Lung (tissue), 12 donors: ENCODE data around the gene BPIFB3. TPM values are rescaled to one million over a fixed set of nuclear protein-coding genes. Genes with fewer than 3 reads are reported as not detected.

Source experiments
- ATAC-seq: fragments of 200-7000 bp; cut with Tn5 transposase; one replicate; pipeline ENCODE4 v1.9.1; 2020; ENCODE audit warnings: moderate number of reproducible peaks; ENCODE audit not compliant: insufficient read depth, low FRiP score
- DNase-seq, 3 donors: peaks; one replicate each; pipeline ENCODE4 v3.0.0-alpha.2; 2013 to 2017
- H3K27ac ChIP-seq, 2 donors: one replicate each; pipeline ENCODE4 v1.5.1; 2013; ENCODE audit warnings: mild to moderate bottlenecking in 2 of 2, moderate library complexity in 2 of 2, control low read depth in 1 of 2, inconsistent platforms in 1 of 2, low read depth in 1 of 2, low read length in 1 of 2
- H3K27me3 ChIP-seq, 3 donors: one replicate each; pipeline ENCODE4 v1.5.1; 2013; ENCODE audit warnings: low read length in 2 of 3; ENCODE audit not compliant: control insufficient read depth in 3 of 3, insufficient read depth in 3 of 3
- H3K36me3 ChIP-seq, 4 donors: one replicate each; pipeline ENCODE4 v1.5.1; 2013; ENCODE audit warnings: low read length in 4 of 4, mild to moderate bottlenecking in 1 of 4, moderate library complexity in 1 of 4; ENCODE audit not compliant: control insufficient read depth in 4 of 4, insufficient read depth in 4 of 4
- H3K4me1 ChIP-seq, 5 donors: one replicate each; pipeline ENCODE4 v1.5.1; 2013; ENCODE audit warnings: low read length in 5 of 5, mild to moderate bottlenecking in 2 of 5, moderate library complexity in 1 of 5; ENCODE audit not compliant: control insufficient read depth in 5 of 5, insufficient read depth in 5 of 5
- H3K4me3 ChIP-seq: one replicate; pipeline ENCODE4 v1.5.1; 2013; ENCODE audit warnings: mild to moderate bottlenecking, control low read depth, moderate library complexity
- H3K9ac ChIP-seq, 2 donors: one replicate each; pipeline ENCODE4 v1.5.1; 2013; ENCODE audit warnings: low read length in 2 of 2, control low read depth in 1 of 2; ENCODE audit not compliant: insufficient read depth in 1 of 2
- H3K9me3 ChIP-seq, 4 donors: one replicate each; pipeline ENCODE4 v1.5.1; 2013; ENCODE audit warnings: low read length in 3 of 4, mild to moderate bottlenecking in 1 of 4, moderate library complexity in 1 of 4; ENCODE audit not compliant: control insufficient read depth in 4 of 4, insufficient read depth in 3 of 4
- WGBS, 2 donors: extraction: QIAGEN DNeasy Blood & Tissue Kit; methylation state at CpG; one replicate each; pipeline ENCODE4 v1.1.7; 2013; 5-methylcytosine and 5-hydroxymethylcytosine counted together
- polyA plus RNA-seq, 2 donors: library from polyadenylated mRNA; stranded (reverse); fragments of 200-250 nt; gene quantifications; one replicate each; pipeline ENCODE4 v1.2.1, GENCODE V29; 2013
- total RNA-seq, 2 donors: library from RNA; depleted of rRNA in 1 of 2; stranded (reverse); fragments of >200 nt in 1 of 2; gene quantifications; one replicate each; pipeline ENCODE4 v1.2.1, GENCODE V29; 2014 to 2021
- TF ChIP-seq, protein P1 (sequence below): IDR thresholded peaks from 2 replicates; pipeline ENCODE4 v1.5.1; 2012; ENCODE audit warnings: mild to moderate bottlenecking; ENCODE audit errors: control extremely low read depth, extremely low read depth
- donor health status: control.
- donor health status: control.
- donor health status: Bipolar disorder and iron deficiency.
- donor health status: healthy.
- donor health status: DM: yes; HTN: yes; CAD: no.

Gene BPIFB3
- total and polyA plus RNA-seq, 4 donors, result not detected

DNA sequence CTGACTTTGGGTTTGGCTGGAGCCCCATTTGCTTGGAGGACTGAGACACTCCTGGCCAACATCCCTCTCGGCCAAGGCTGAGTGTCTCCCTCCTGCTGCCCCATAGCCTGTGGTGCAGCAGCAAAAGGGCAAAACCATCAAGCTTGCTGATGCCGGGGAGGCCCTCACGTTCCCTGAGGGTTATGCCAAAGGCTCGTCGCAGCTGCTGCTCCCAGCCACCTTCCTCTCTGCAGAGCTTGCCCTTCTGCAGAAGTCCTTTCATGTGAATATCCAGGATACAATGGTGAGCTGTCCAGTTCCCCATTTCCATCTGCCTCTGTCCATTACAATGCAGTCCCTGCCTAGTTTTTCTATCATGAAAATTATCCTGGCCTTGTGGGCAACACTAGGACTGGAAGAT lies 16.2 kb upstream of the BPIFB3 start:
- TF ChIP-seq, protein P1, sequence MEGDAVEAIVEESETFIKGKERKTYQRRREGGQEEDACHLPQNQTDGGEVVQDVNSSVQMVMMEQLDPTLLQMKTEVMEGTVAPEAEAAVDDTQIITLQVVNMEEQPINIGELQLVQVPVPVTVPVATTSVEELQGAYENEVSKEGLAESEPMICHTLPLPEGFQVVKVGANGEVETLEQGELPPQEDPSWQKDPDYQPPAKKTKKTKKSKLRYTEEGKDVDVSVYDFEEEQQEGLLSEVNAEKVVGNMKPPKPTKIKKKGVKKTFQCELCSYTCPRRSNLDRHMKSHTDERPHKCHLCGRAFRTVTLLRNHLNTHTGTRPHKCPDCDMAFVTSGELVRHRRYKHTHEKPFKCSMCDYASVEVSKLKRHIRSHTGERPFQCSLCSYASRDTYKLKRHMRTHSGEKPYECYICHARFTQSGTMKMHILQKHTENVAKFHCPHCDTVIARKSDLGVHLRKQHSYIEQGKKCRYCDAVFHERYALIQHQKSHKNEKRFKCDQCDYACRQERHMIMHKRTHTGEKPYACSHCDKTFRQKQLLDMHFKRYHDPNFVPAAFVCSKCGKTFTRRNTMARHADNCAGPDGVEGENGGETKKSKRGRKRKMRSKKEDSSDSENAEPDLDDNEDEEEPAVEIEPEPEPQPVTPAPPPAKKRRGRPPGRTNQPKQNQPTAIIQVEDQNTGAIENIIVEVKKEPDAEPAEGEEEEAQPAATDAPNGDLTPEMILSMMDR, result no peak
- H3K27ac ChIP-seq, result no peak overlapping the region
- WGBS, 2 donors, result 70 to 73% methylated on average over 5 of the region's 5 CpGs
- H3K36me3 ChIP-seq, result no peaks in the 10 kb centered on the region
- no peaks in the 10 kb centered on the region for H3K4me1 ChIP-seq
- H3K4me3 ChIP-seq, result no peak overlapping the region
- H3K27me3 ChIP-seq, result peaks cover 2 to 15% (median 3%) of the 10 kb centered on the region in 3 donors
- ATAC-seq (no peak), DNase-seq (no peak)
- H3K9ac ChIP-seq, result no peak overlapping the region
- H3K9me3 ChIP-seq, result peaks cover 0 to 5% (median 2%) of the 10 kb centered on the region in 4 donors

DNA sequence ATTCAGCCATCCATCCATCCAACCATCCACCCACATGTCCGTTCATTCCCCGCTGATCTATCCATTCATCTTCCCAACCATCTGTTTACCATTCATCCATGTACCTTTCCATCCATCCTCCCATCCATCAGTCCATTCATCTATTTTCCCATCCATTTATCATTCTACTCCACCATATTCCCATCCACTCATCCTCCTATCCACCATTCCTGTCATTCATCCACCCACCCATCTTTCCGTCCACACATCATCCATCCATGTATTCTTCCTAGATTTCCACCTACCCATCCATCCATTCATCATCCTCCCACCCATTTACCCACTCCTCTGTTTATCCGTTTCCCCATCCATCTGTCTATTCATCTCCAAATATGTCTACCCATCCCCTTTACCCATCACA lies 15.5 kb upstream of the BPIFB3 start:
- Histone ChIP-seq H3K27me3 (peaks cover 2 to 15% (median 3%) of the 10 kb centered on the region in 3 donors), H3K27ac (no peak overlapping the region), H3K4me1 (no peaks in the 10 kb centered on the region), H3K9me3 (peaks cover 0 to 5% (median 2%) of the 10 kb centered on the region in 4 donors), H3K4me3 (no peak overlapping the region), H3K9ac (no peak overlapping the region), H3K36me3 (no peaks in the 10 kb centered on the region)
- DNase-seq, result no peak
- 89 to 93% methylated on average over 4 of the region's 4 CpGs for WGBS, 2 donors
- ATAC-seq, result no peak
- TF ChIP-seq, protein P1, result no peak

DNA sequence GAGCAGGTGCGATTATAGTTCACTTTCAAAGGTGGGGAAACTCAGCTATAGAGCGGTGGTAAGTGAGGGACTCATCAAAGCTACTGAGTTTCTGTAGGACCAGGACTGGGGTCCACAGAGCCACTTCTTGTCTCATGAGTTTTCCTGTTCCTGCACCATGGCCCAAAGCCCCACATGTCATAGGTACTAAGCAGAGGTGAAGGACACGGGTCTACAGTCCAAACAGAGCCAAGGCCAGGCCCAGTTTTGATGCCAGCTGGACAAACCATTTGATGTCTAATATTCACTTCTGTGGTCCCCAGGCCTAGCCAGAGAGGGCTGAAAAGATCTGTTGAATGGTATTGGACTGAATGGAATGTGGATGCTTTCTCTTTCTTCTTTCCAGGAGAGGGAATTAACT lies 11.3 kb upstream of the BPIFB3 start:
- DNase-seq (no peak), ATAC-seq (no peak)
- Histone ChIP-seq H3K4me1 (no peaks in the 10 kb centered on the region), H3K9me3 (peaks cover 0 to 10% (median 4%) of the 10 kb centered on the region in 4 donors), H3K36me3 (no peaks in the 10 kb centered on the region), H3K9ac (no peak overlapping the region), H3K27ac (no peak overlapping the region), H3K4me3 (no peak overlapping the region), H3K27me3 (peaks cover 2 to 11% (median 3%) of the 10 kb centered on the region in 3 donors)
- WGBS, 2 donors, result 89 to 92% methylated on average over 3 of the region's 3 CpGs
- TF ChIP-seq, protein P1, result no peak
